Right lobe of liver (tissue), 4 donors: ENCODE results near the gene INAFM2.

Source experiments
- POLR2A ChIP-seq: fragments of 450-650 bp; IDR thresholded peaks from one replicate; pipeline ENCODE4 v1.6.1; 2017; ENCODE audit warnings: antibody characterized with exemption, mild to moderate bottlenecking
- TF ChIP-seq, protein P1 (sequence below), 4 donors: fragments of 200-600 bp in 3 of 4; fragments of 450-650 bp in 1 of 4; IDR thresholded peaks; one replicate each; pipeline versions ENCODE4 v1.5.1 to v1.8.0; 2016 to 2022; ENCODE audit warnings: antibody characterized with exemption in 4 of 4, mild to moderate bottlenecking in 2 of 4
- donor health status: DM: no; HTN: no; CAD: no.
- donor health status: DM: no; HTN: no; CAD: no.
- donor health status: DM: no; HTN: yes; CAD: no.

- TF ChIP-seq, protein P1, sequence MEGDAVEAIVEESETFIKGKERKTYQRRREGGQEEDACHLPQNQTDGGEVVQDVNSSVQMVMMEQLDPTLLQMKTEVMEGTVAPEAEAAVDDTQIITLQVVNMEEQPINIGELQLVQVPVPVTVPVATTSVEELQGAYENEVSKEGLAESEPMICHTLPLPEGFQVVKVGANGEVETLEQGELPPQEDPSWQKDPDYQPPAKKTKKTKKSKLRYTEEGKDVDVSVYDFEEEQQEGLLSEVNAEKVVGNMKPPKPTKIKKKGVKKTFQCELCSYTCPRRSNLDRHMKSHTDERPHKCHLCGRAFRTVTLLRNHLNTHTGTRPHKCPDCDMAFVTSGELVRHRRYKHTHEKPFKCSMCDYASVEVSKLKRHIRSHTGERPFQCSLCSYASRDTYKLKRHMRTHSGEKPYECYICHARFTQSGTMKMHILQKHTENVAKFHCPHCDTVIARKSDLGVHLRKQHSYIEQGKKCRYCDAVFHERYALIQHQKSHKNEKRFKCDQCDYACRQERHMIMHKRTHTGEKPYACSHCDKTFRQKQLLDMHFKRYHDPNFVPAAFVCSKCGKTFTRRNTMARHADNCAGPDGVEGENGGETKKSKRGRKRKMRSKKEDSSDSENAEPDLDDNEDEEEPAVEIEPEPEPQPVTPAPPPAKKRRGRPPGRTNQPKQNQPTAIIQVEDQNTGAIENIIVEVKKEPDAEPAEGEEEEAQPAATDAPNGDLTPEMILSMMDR (IDR thresholded peaks at IDR 0.05), result no peak
- TF ChIP-seq POLR2A, result no peak
These were observed 6.3 kb downstream of the INAFM2 start for GRCh38 chr15:40329804-40330203.
